ENCODE data around the gene CLEC2A. TPM values are rescaled to one million over a fixed set of nuclear protein-coding genes. Genes with fewer than 3 reads are reported as not detected.

The CLEC2A gene
- total RNA-seq, 1 experiment from 2014 or later, result not detected

DNA sequence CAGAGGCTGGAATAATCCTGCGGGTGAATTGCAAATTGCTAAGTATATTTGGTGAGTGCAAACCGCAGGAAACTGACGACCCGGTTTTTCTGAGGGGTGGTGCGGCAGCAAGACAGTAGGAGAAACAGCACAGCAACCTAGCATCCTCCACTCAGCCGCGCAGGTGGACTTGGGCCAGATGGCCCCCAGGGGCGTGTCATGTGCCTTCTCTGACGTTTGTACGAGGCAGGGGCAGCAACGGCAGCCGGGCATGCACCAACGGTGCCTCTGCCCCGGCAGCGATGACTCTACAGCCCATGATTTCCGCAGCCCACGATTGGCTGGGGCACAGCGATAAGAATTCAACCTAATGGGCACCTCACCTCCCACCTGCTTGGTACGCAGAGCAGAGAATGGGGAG lies 11.1 kb upstream of the CLEC2A start:
- no peak for DNase-seq (ENCODE audit: low read depth, low spot score)
- in situ Hi-C loops (cut with HindIII; ENCODE audit: low pct_unique_long_range_greater_than_20kb, low sequenced_read_pairs), result no loop called here

GRCh38 chr12:9941838-9942237 lies 9.7 kb upstream of the CLEC2A start:
- in situ Hi-C loops (cut with HindIII; ENCODE audit: low pct_unique_long_range_greater_than_20kb, low sequenced_read_pairs), result no loop called here

DNA sequence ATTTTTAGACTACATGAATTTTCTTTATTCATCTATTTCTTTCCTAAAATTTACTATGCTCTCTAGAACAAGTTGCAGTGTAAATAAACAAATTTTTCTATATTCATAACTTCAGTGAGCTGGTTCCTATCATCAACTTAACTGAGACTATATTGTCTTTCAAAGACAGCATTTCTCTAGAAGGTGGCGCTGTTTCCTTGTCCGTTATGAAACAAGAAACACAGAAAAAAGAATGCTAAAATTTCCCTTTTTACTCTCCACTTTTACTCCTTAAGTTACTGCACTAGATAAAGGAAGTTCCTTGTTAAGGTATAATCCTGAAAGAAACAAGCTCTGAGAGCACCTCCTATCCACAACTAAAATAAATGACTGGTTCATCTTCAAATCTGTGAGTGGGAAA lies 8.2 kb upstream of the CLEC2A start:
- peak; percentile 51 for DNase-seq (ENCODE audit: low read depth, low spot score)
- in situ Hi-C loops (cut with HindIII; ENCODE audit: low pct_unique_long_range_greater_than_20kb, low sequenced_read_pairs), result no loop called here

More at GRCh38 chr12:9941838-9942237, 9.7 kb upstream of the CLEC2A start:
- DNase-seq (ENCODE audit: low read depth, low spot score), result no peak

GRCh38 chr12:9936591-9936990 lies 4.4 kb upstream of the CLEC2A start:
- in situ Hi-C loops (cut with HindIII; ENCODE audit: low pct_unique_long_range_greater_than_20kb, low sequenced_read_pairs), result no loop called here
- no peak for DNase-seq (ENCODE audit: low read depth, low spot score)

GRCh38 chr12:9935026-9935425 lies 2.9 kb upstream of the CLEC2A start:
- no peak for DNase-seq (ENCODE audit: low read depth, low spot score)
- in situ Hi-C loops (cut with HindIII; ENCODE audit: low pct_unique_long_range_greater_than_20kb, low sequenced_read_pairs), result no loop called here

DNA sequence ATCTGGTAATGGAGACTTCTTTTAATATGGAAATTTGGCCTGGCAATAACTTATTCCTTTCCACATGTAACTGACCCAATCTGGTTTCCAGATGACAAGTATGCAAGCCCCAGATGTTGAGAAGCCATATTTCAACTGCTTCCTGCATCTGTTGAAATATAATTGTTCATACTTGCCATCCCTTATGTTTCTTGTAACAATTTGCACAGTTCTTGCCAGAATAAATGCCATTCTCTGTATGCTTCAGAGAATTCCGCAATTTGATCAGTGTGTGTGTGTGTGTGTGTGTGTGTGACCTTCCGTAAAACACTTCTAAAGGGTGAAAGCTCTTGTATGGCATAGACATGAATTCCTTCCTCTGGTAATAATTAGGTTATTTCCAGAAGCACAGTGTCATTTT lies 1.8 kb upstream of the CLEC2A start:
- DNase-seq (ENCODE audit: low read depth, low spot score), result no peak
- in situ Hi-C loops (cut with HindIII; ENCODE audit: low pct_unique_long_range_greater_than_20kb, low sequenced_read_pairs), result no loop called here

DNA sequence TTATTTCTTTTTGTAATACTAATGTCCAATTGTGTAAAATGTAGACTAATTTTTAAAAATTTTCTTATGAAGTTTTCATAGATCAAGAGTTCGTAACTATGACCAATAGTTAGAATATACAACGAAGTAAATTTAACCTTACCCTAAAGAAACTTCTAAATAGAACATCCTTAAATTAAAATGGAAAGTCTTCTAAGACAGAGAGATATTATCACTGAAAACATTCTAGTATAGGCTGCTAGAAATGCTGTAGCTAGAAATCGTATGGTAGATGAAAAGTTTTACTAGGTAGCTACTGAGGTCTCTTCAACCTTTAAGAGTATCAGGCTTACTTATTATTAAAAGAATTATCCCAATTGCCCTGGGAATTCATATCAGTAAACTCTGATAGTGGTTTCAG lies 925 bp downstream of the CLEC2A start:
- in situ Hi-C loops (cut with HindIII; ENCODE audit: low pct_unique_long_range_greater_than_20kb, low sequenced_read_pairs), result no loop called here

GRCh38 chr12:9928607-9929006 lies 3.6 kb downstream of the CLEC2A start:
- no peak for DNase-seq (ENCODE audit: low read depth, low spot score)
- in situ Hi-C loops (cut with HindIII; ENCODE audit: low pct_unique_long_range_greater_than_20kb, low sequenced_read_pairs), result no loop called here

More for the DNA sequence above, 925 bp downstream of the CLEC2A start:
- no peak for DNase-seq (ENCODE audit: low read depth, low spot score)

DNA sequence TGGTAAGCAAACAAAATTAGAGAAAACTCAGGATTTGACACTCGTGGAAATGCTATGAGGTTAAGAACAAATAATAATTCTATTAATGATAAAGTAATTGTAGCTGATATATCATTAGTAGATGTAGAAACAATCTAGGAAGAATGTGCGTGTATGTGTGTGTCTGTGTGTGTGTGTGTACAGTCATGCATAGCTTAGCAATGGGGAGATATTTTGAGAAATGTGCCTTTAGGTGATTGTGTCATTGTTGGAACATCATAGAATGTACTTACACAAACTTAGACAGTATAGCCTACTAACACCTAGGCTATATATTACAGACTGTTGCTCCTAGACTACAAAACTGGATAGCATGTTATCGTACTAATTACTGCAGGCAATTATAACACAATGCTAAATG lies 5.3 kb downstream of the CLEC2A start:
- no peak for DNase-seq (ENCODE audit: low read depth, low spot score)
- in situ Hi-C loops (cut with HindIII; ENCODE audit: low pct_unique_long_range_greater_than_20kb, low sequenced_read_pairs), result no loop called here

DNA sequence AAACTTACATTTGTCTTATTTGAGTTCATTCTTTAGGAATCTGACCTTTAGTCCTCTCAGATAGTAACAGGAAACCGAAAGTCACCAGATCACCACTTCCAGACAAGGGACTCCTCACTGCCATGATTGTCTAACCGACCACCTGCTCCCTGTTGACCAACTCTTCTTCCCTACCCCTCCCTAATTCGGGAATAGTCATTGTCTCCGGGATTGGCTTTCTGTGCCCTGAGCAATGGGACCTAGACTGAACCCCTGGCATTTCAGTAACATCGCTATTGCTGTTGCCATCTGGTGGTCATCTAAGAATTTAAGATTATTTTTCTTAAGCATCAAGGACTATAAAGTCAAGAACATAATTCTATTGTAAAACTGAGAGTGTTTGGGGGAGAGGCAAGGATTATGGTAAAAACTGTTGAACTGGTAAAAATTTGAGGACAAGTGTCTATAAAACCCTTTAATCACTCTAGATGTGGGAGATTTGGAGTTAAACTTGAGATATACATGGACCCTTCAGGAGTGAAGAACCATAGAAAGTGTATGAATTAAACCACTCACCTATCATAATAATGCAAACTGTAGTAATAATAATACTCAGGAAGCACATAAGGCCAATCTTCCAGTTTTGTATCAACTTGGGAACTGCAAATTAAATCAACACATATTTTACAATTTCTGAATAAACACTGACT lies 6.3 kb downstream of the CLEC2A start:
- peak; percentile 71 for DNase-seq (ENCODE audit: low read depth, low spot score)
- in situ Hi-C loops (cut with HindIII; ENCODE audit: low pct_unique_long_range_greater_than_20kb, low sequenced_read_pairs), result no loop called here

GRCh38 chr12:9922429-9922828 lies 9.7 kb downstream of the CLEC2A start:
- in situ Hi-C loops (cut with HindIII; ENCODE audit: low pct_unique_long_range_greater_than_20kb, low sequenced_read_pairs), result no loop called here
- DNase-seq (ENCODE audit: low read depth, low spot score), result no peak

DNA sequence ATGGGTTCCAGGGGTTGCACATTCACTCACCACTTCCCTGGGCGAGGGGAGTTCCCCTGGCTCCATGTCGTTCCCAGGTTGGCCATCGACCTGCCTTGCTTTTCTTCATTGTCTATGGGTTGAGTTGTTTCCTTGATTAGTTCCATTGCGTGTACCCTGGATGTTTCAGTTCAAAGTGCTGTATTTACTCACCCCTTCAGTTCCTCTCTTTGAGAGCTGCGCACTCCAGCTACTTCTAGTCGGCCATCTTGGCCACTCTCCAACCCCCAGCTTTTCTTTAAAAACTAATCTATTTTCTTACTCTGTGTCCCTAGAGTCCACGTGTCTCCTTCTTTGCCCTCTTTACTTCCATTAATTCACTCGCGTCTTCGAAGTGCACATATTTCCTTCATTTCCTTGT lies 11.7 kb downstream of the CLEC2A start:
- no peak for DNase-seq (ENCODE audit: low read depth, low spot score)
- in situ Hi-C loops (cut with HindIII; ENCODE audit: low pct_unique_long_range_greater_than_20kb, low sequenced_read_pairs), result no loop called here

DNA sequence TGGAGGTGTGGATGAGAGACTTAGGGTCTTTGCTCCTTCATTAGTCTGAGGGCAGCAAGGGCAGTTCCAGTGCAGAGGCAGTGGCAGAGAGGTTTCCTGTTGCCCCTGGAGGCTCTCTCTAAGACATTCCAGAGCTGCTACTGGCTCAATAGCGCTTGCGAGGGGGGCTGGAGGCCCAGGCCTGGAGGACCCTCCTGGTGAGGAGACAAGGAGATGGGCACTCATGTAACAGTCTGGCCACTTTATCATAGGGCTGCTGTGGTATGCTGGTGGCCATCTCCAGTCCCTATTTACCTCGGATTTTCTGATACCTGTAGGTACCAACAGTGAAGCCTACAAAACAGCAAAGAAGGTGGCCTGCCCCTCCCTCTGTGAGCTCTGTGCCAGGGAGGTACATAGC lies 12.7 kb downstream of the CLEC2A start:
- DNase-seq (ENCODE audit: low read depth, low spot score), result no peak
- in situ Hi-C loops (cut with HindIII; ENCODE audit: low pct_unique_long_range_greater_than_20kb, low sequenced_read_pairs), result no loop called here

DNA sequence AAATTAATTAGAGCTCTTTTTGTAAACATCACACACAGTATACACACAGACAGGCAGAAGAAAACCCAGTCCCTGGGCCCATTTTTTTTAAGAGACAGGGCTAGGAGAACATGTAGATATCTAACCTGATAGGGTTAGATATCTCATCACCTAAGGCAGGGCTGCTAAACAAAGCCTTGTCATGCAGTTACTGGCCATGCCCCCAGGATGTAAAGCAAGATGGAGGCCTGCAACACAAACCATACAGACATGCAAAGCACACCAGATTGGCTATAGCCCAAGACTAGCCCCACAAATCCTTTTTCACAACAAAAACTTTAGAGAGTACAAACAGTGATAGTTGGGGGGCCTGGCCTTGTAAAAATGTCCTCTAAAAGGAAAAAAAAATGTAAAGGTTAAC lies 20.5 kb downstream of the CLEC2A start:
- DNase-seq (ENCODE audit: low read depth, low spot score), result no peak
- in situ Hi-C loops (cut with HindIII; ENCODE audit: low pct_unique_long_range_greater_than_20kb, low sequenced_read_pairs), result no loop called here

GRCh38 chr12:9910716-9911421 lies 21.3 kb downstream of the CLEC2A start:
- DNase-seq (ENCODE audit: low read depth, low spot score), result no peak
- in situ Hi-C loops (cut with HindIII; ENCODE audit: low pct_unique_long_range_greater_than_20kb, low sequenced_read_pairs), result no loop called here

DNA sequence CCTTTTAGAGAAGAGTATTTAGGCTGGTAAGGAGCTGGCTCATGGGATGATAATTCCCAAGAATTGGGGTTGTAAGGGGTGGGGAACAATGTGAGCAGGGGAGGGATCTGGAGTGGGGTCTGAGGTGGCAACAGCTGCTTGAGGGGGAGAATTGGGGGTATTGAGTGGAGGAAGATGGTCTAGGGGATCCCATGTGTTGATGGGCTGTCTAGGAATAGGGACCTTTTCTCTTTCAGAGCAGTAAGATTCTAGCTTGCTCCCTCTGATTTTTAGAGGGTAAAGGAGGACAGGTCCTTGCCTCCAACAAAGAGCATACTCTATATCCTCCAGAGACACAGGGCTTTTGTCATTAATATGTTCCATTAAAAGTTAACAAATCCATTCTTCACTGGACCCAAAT lies 22.4 kb downstream of the CLEC2A start:
- no peak for DNase-seq (ENCODE audit: low read depth, low spot score)
- in situ Hi-C loops (cut with HindIII; ENCODE audit: low pct_unique_long_range_greater_than_20kb, low sequenced_read_pairs), result no loop called here

GRCh38 chr12:9908350-9908749 lies 23.8 kb downstream of the CLEC2A start:
- in situ Hi-C loops (cut with HindIII; ENCODE audit: low pct_unique_long_range_greater_than_20kb, low sequenced_read_pairs), result no loop called here
- DNase-seq (ENCODE audit: low read depth, low spot score), result no peak

DNA sequence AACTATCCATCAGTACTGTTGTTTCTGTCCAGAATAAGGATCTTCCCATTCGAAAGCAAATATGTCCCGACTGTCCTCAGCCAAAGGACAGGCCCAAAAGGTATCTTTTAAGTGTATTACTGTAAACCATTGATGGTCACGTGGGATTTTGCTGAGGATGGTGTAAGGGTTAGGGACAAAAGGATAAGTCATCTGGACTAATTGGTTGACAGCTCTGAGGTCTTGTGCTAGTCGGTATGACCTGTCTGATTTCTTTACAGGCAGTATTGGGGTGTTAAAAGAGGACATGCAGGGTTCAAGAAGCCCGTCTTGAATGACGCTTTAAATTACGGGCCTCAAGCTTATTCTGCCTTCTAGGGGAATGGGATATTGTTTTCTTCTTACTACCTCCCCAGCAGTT lies 24.4 kb downstream of the CLEC2A start:
- in situ Hi-C loops (cut with HindIII; ENCODE audit: low pct_unique_long_range_greater_than_20kb, low sequenced_read_pairs), result no loop called here
- DNase-seq (ENCODE audit: low read depth, low spot score), result no peak

GRCh38 chr12:9906873-9907272 lies 25.3 kb downstream of the CLEC2A start:
- in situ Hi-C loops (cut with HindIII; ENCODE audit: low pct_unique_long_range_greater_than_20kb, low sequenced_read_pairs), result no loop called here
- DNase-seq (ENCODE audit: low read depth, low spot score), result no peak
